Adrenal gland (tissue), 12 donors: ENCODE data around the gene CDC34. TPM values are rescaled to one million over a fixed set of nuclear protein-coding genes. Genes with fewer than 3 reads are reported as not detected.

Experiments used
- DNase-seq, 7 donors: peaks; one replicate each; pipeline ENCODE4 v3.0.0-alpha.2; 2019 to 2020
- H3K27ac ChIP-seq, 5 donors: fragments of 200-600 bp; sonication (generic) in 4 of 5; 1 replicate in 3 of 5; 2 replicates in 2 of 5; pipeline versions ENCODE4 v1.5.1 to v1.8.0; 2016 to 2020; ENCODE audit warnings: mild to moderate bottlenecking in 1 of 5
- H3K27me3 ChIP-seq: fragments of 200-600 bp; 2 replicates; pipeline ENCODE4 v1.8.0; 2021
- H3K36me3 ChIP-seq, 2 donors: fragments of 200-600 bp; replicated peaks in 1 of 2; 1 replicate in 1 of 2; 2 replicates in 1 of 2; pipeline versions ENCODE4 v1.5.1 to v1.8.0; 2018 to 2022
- H3K4me1 ChIP-seq, 2 donors: fragments of 200-600 bp; replicated peaks in 1 of 2; 1 replicate in 1 of 2; 2 replicates in 1 of 2; pipeline versions ENCODE4 v1.5.1 to v1.8.0; 2018 to 2021
- H3K4me3 ChIP-seq, 4 donors: fragments of 200-600 bp; sonication (generic) in 3 of 4; one replicate each; pipeline ENCODE4 v1.5.1; 2016 to 2018
- H3K9me3 ChIP-seq, 3 donors: fragments of 200-600 bp; sonication (generic) in 1 of 3; replicated peaks in 1 of 3; 1 replicate in 2 of 3; 2 replicates in 1 of 3; pipeline versions ENCODE4 v1.5.1 to v1.8.0; 2016 to 2021
- POLR2A ChIP-seq, 2 donors: fragments of 450-650 bp; IDR thresholded peaks; one replicate each; pipeline ENCODE4 v1.6.1; 2017; ENCODE audit warnings: antibody characterized with exemption in 2 of 2, mild to moderate bottlenecking in 2 of 2, moderate library complexity in 1 of 2
- WGBS, 4 donors: extraction: QIAGEN DNeasy Blood & Tissue Kit in 2 of 4; methylation state at CpG; one replicate each; pipeline versions ENCODE4 v1.1.5 to v1.1.7; 2013 to 2017; 5-methylcytosine and 5-hydroxymethylcytosine counted together
- intact Hi-C, 2 donors: fragments of 100-400 bp; cut with DNase I; formaldehyde crosslinking; loops; one replicate each; pipeline versions ENCODE4 v1.14.1 to v1.15.0; 2022 to 2023
- polyA plus RNA-seq, 3 donors: library from polyadenylated mRNA; stranded (reverse); fragments of 200-250 nt in 2 of 3; fragments of 350-450 nt in 1 of 3; fragmentation: Illumina TruSeq in 1 of 3; extraction: RNeasy Lipid Tissue Mini Kit (QIAGEN cat#74804) in 1 of 3; gene quantifications; one replicate each; pipeline ENCODE4 v1.2.3, GENCODE V29; 2013 to 2014
- total RNA-seq, 9 donors: library from RNA; depleted of rRNA in 4 of 9; stranded (reverse); fragments of >200 nt in 4 of 9; fragments of 120-200 nt in 1 of 9; fragmentation: NEBNext Ultra II Directional in 1 of 9; extraction: Animal tissue kit (Norgen Biotek cat#: 25700) in 1 of 9; gene quantifications; one replicate each; pipeline versions ENCODE4 v1.1.0 to v1.2.4, GENCODE V29; 2013 to 2023
- TF ChIP-seq, protein P1 (sequence below), 6 experiments: fragments of 450-650 bp in 4 of 6; fragments of 200-600 bp in 2 of 6; sonication (generic) in 1 of 6; IDR thresholded peaks; 1 replicate in 5 of 6; 2 replicates in 1 of 6; pipeline versions ENCODE4 v1.5.1 to v1.8.0; 2016 to 2021; ENCODE audit warnings: antibody characterized with exemption in 6 of 6, mild to moderate bottlenecking in 2 of 6, moderate library complexity in 1 of 6
- donor health status: healthy with polysubstance abuse.
- donor health status: Bipolar disorder and iron deficiency.
- donor health status: DM: yes; HTN: yes; CAD: no.
- donor health status: DM: no; HTN: no; CAD: no.
- donor health status: DM: no; HTN: no; CAD: no.
- donor health status: DM: yes; HTN: yes; CAD: no.

Gene CDC34
- total and polyA plus RNA-seq, 12 donors, result 22.2 to 151 (median 64.9) TPM

GRCh38 chr19:483332-484072 lies 48.1 kb upstream of the CDC34 start:
- Histone ChIP-seq H3K27ac (peak overlapping the region in 1 of 5 donors; percentile 47), H3K4me3 (no peak overlapping the region), H3K27me3 (no peaks in the 10 kb centered on the region), H3K36me3 (no peaks in the 10 kb centered on the region), H3K4me1 (peaks cover 4 to 6% of the 10 kb centered on the region in 2 donors), H3K9me3 (no peaks in the 10 kb centered on the region)
- intact Hi-C loops, result no loop called here
- DNase-seq, result no peak
- 56 to 73% (median 64%) methylated on average over 10 to 21 of the region's 21 CpGs for WGBS, 4 donors
- no peak for TF ChIP-seq POLR2A (IDR thresholded peaks at IDR 0.05)
- TF ChIP-seq, protein P1, sequence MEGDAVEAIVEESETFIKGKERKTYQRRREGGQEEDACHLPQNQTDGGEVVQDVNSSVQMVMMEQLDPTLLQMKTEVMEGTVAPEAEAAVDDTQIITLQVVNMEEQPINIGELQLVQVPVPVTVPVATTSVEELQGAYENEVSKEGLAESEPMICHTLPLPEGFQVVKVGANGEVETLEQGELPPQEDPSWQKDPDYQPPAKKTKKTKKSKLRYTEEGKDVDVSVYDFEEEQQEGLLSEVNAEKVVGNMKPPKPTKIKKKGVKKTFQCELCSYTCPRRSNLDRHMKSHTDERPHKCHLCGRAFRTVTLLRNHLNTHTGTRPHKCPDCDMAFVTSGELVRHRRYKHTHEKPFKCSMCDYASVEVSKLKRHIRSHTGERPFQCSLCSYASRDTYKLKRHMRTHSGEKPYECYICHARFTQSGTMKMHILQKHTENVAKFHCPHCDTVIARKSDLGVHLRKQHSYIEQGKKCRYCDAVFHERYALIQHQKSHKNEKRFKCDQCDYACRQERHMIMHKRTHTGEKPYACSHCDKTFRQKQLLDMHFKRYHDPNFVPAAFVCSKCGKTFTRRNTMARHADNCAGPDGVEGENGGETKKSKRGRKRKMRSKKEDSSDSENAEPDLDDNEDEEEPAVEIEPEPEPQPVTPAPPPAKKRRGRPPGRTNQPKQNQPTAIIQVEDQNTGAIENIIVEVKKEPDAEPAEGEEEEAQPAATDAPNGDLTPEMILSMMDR (IDR thresholded peaks at IDR 0.05), result no peak

DNA sequence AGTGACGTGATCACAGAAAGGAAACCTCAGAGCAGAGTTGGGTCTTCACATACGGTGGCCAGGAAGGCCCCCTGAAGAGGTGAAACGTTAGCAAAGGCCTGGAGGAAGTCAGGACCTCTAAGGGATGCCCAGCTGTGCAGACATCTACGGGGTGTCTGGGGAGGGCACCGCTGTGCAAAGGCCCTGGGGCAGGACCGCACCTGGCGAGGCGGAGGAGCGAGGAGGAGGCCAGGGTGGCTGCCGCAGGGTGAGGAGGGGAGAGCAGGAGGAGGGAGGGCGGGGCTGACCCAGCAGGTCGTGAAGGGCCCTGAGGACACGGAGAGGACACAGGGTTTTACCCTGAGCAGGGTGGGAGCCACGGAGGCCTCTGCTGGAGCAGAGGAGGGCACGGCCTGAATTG lies 47.1 kb upstream of the CDC34 start:
- peak in 1 of 7 donors; percentile 21 for DNase-seq
- peaks cover 4 to 7% of the 10 kb centered on the region in 2 donors for H3K4me1 ChIP-seq
- 66 to 88% (median 72%) methylated on average over 14 to 15 of the region's 15 CpGs for WGBS, 4 donors
- no peaks in the 10 kb centered on the region for H3K36me3 ChIP-seq
- H3K9me3 ChIP-seq, result no peaks in the 10 kb centered on the region
- H3K27me3 ChIP-seq, result no peaks in the 10 kb centered on the region
- TF ChIP-seq, protein P1 (IDR thresholded peaks at IDR 0.05), result no peak
- TF ChIP-seq POLR2A (IDR thresholded peaks at IDR 0.05), result no peak
- H3K4me3 ChIP-seq, result no peak overlapping the region
- intact Hi-C loops, result no loop called here
- no peak overlapping the region for H3K27ac ChIP-seq

- 36 to 83% (median 81%) methylated on average over 2 to 22 of the region's 22 CpGs for WGBS, 4 donors
Measured at GRCh38 chr19:485077-485476, 46.5 kb upstream of the CDC34 start.

GRCh38 chr19:485583-486236 lies 45.9 kb upstream of the CDC34 start:
- H3K27ac ChIP-seq, result peak overlapping the region in 4 of 5 donors; percentile 2 to 82 (median 58)
- H3K27me3 ChIP-seq, result no peaks in the 10 kb centered on the region
- no peaks in the 10 kb centered on the region for H3K36me3 ChIP-seq
- DNase-seq, result peak in 6 of 7 donors; percentile 81 to 90 (median 88)
- TF ChIP-seq POLR2A (IDR thresholded peaks at IDR 0.05), result peak; percentile 25 to 77
- TF ChIP-seq, protein P1 (IDR thresholded peaks at IDR 0.05), result no peak
- peaks cover 4 to 8% of the 10 kb centered on the region in 2 donors for H3K4me1 ChIP-seq
- no peaks in the 10 kb centered on the region for H3K9me3 ChIP-seq
- intact Hi-C loops, result no loop called here
- no peak overlapping the region for H3K4me3 ChIP-seq
- WGBS, 4 donors, result 15 to 23% (median 16%) methylated on average over 10 to 23 of the region's 23 CpGs

More at GRCh38 chr19:485077-485476, 46.5 kb upstream of the CDC34 start:
- Histone ChIP-seq H3K9me3 (no peaks in the 10 kb centered on the region), H3K36me3 (no peaks in the 10 kb centered on the region), H3K27ac (peak overlapping the region in 3 of 5 donors; percentile 2 to 82 (median 37)), H3K4me3 (no peak overlapping the region), H3K4me1 (peaks cover 4 to 7% of the 10 kb centered on the region in 2 donors), H3K27me3 (no peaks in the 10 kb centered on the region)
- peak in 1 of 7 donors; percentile 33 for DNase-seq
- TF ChIP-seq, protein P1 (IDR thresholded peaks at IDR 0.05), result no peak
- TF ChIP-seq POLR2A (IDR thresholded peaks at IDR 0.05), result no peak
- intact Hi-C loops, result no loop called here
